GM23248 (cell line): Measurements from ENCODE around the gene POLR1A. TPM values are rescaled to one million over a fixed set of nuclear protein-coding genes. Genes with fewer than 3 reads are reported as not detected.

Source experiments
- DNase-seq: peaks from one replicate; pipeline ENCODE4 v3.0.0-alpha.2; 2015
- H2AFZ ChIP-seq: fragments of 200-600 bp; sonication (generic); 2 replicates; pipeline ENCODE4 v1.6.1; 2016; ENCODE audit warnings: antibody characterized with exemption
- H3F3A ChIP-seq: fragments of 200-600 bp; sonication (generic); 2 replicates; pipeline ENCODE4 v1.6.1; 2016; ENCODE audit warnings: mild to moderate bottlenecking, antibody characterized with exemption, mixed run types; ENCODE audit not compliant: insufficient read depth
- H3K27ac ChIP-seq: fragments of 200-600 bp; sonication (generic); 2 replicates; pipeline ENCODE4 v1.5.1; 2016; ENCODE audit warnings: mild to moderate bottlenecking
- H3K27me3 ChIP-seq: fragments of 200-600 bp; sonication (generic); replicated peaks from 2 replicates; pipeline ENCODE4 v1.6.1; 2016; ENCODE audit warnings: mild to moderate bottlenecking; ENCODE audit not compliant: insufficient read depth
- H3K36me3 ChIP-seq: fragments of 200-600 bp; sonication (generic); 2 replicates; pipeline ENCODE4 v1.6.1; 2016; ENCODE audit warnings: low read depth, mild to moderate bottlenecking
- H3K4me1 ChIP-seq: fragments of 200-600 bp; sonication (generic); 2 replicates; pipeline ENCODE4 v1.6.1; 2016; ENCODE audit warnings: mild to moderate bottlenecking; ENCODE audit not compliant: insufficient read depth
- H3K4me2 ChIP-seq: fragments of 200-600 bp; sonication (generic); one replicate; pipeline ENCODE4 v1.6.1; 2016; ENCODE audit warnings: mild to moderate bottlenecking; ENCODE audit not compliant: unreplicated experiment
- H3K4me3 ChIP-seq: fragments of 200-600 bp; sonication (generic); 2 replicates; pipeline ENCODE4 v1.5.1; 2016; ENCODE audit warnings: mild to moderate bottlenecking
- H3K79me2 ChIP-seq: fragments of 200-600 bp; sonication (generic); 2 replicates; pipeline ENCODE4 v1.6.1; 2016; ENCODE audit warnings: mild to moderate bottlenecking; ENCODE audit not compliant: insufficient read depth
- H3K9ac ChIP-seq: fragments of 200-600 bp; sonication (generic); 2 replicates; pipeline ENCODE4 v1.6.1; 2016; ENCODE audit warnings: mild to moderate bottlenecking
- H3K9me2 ChIP-seq: fragments of 200-600 bp; sonication (generic); 2 replicates; pipeline ENCODE4 v1.6.1; 2016; ENCODE audit warnings: mixed run types, mild to moderate bottlenecking, moderate library complexity; ENCODE audit not compliant: insufficient read depth
- H3K9me3 ChIP-seq: fragments of 200-600 bp; sonication (generic); one replicate; pipeline ENCODE4 v1.6.1; 2017; ENCODE audit warnings: low read depth
- H4K20me1 ChIP-seq: fragments of 200-600 bp; sonication (generic); 2 replicates; pipeline ENCODE4 v1.6.0; 2016; ENCODE audit not compliant: insufficient read depth
- EZH2 ChIP-seq: fragments of 200-600 bp; sonication (generic); IDR thresholded peaks from 2 replicates; pipeline ENCODE4 v1.6.1; 2018; ENCODE audit warnings: antibody characterized with exemption, mild to moderate bottlenecking; ENCODE audit not compliant: insufficient read depth, poor library complexity, severe bottlenecking
- EZH2phosphoT487 ChIP-seq: fragments of 200-600 bp; sonication (generic); IDR thresholded peaks from 2 replicates; pipeline ENCODE4 v1.6.1; 2018; ENCODE audit warnings: antibody characterized with exemption, moderate library complexity, mild to moderate bottlenecking, low read depth; ENCODE audit not compliant: insufficient read depth
- WGBS, 2 experiments: methylation state at CpG; one replicate each; pipeline ENCODE4 v1.1.6; 2015 to 2017; ENCODE audit warnings: low lambda C conversion rate in 2 of 2, low coverage in 1 of 2; ENCODE audit errors: missing lambda C conversion rate in 2 of 2; 5-methylcytosine and 5-hydroxymethylcytosine counted together
- in situ Hi-C: fragments of 300-500 bp; cut with MboI; formaldehyde crosslinking; loops from 2 replicates; pipeline ENCODE4 v1.15.0; 2020
- polyA plus RNA-seq: library from polyadenylated mRNA; unstranded; fragments of >200 nt; fragmentation: Nextera tagmentation; extraction: Ambion mirVana; gene quantifications from 2 replicates; pipeline ENCODE4 v1.2.1, GENCODE V29; 2016
- total RNA-seq: library from RNA; depleted of rRNA; stranded (reverse); fragments of >200 nt; shearing (Covaris generic); gene quantifications from 2 replicates; pipeline ENCODE4 v1.2.3, GENCODE V29; 2014

Gene POLR1A
- total and polyA plus RNA-seq, 2 experiments from 2014 or later, result 8.9 to 13.0 TPM

DNA sequence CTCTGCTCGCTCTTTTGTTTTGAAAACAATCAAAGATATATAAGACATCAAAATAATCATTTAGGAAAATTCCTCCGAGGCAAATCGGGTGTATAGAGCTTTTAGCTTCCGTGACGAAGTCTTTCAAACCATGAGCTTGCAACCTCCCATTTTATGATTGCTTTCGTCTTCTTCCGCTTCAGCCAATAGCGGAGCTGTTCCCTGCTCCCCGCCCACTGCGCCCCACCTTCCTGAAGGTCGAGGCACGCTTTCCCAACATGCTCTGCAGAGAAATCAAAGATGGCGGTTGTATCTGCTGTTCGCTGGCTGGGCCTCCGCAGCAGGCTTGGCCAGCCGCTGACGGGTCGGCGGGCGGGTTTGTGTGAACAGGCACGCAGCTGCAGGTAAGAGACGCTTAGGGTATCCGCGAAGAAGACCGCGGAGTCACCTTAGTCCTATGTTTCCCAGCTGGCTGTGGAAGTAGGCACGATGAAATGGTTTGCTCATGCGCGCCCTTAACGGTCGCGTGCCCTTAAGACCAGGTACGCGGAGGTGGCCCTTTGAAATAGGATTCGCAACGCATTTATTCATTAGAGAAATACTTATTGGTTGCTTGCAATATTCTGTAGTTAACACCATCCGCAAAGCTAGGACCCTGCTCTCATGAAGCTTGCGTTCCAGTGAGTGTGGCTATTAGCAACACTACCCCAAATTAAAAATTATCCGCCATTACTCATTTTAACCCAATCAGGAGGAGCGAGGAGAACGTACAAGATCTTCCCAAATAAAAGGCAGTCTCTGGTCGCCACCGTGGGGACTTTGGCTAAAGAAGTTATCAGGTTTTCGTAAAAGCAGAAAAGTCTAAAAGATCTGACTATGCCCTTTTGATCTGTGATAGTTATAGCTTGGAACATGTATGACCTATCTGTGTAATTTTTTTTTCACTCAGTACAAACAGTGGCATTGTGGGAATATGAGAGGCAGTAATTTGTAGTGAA lies 571 bp upstream of the POLR1A start, which contains the start of gene PTCD3:
PTCD3 (plus strand) TSS at position 267 of the 977 bp plus-strand sequence; CDS start at position 280, 13 bp downstream.
- peak within 1 kb of the TSS; percentile 70 for H3K27ac ChIP-seq
- whole genome bisulfite sequencing, 2 experiments, result 1 to 2% methylated on average over 44 of the region's 44 CpGs
- H4K20me1 ChIP-seq, result no peaks in the 10 kb centered on the region
- in situ Hi-C loops, result no loop called here
- H3K9me2 ChIP-seq, result no peaks in the 10 kb centered on the region
- peak within 1 kb of the TSS; percentile 88 for H3K4me3 ChIP-seq
- H3K4me1 ChIP-seq, result peaks cover 17% of the 10 kb centered on the region
- H3K27me3 ChIP-seq, result no peaks in the 10 kb centered on the region
- H3K36me3 ChIP-seq, result peaks cover 27% of the 10 kb centered on the region
- peak within 1 kb of the TSS; percentile 89 for H3K9ac ChIP-seq
- H3K4me2 ChIP-seq, result peak within 1 kb of the TSS; percentile 97
- H2AFZ ChIP-seq, result peak within 1 kb of the TSS; percentile 86
- H3K9me3 ChIP-seq, result no peaks in the 10 kb centered on the region
- DNase-seq, result peak; percentile 99
- no peaks in the 10 kb centered on the region for H3F3A ChIP-seq
- TF ChIP-seq EZH2phosphoT487 (no peak), EZH2 (no peak)
- H3K79me2 ChIP-seq, result peaks cover 94% of the 10 kb centered on the region

GRCh38 chr2:86102157-86102556 lies 3.5 kb downstream of the POLR1A start:
- no peak for DNase-seq
- in situ Hi-C loops, result no loop called here
- Histone ChIP-seq H3K9me2 (no peaks in the 10 kb centered on the region), H3K4me2 (no peak overlapping the region), H3K9me3 (no peaks in the 10 kb centered on the region), H3K36me3 (peaks cover 33% of the 10 kb centered on the region), H3K27me3 (no peaks in the 10 kb centered on the region), H2AFZ (no peak overlapping the region), H3K9ac (no peak overlapping the region), H4K20me1 (no peaks in the 10 kb centered on the region), H3K27ac (no peak overlapping the region), H3K4me3 (no peak overlapping the region), H3F3A (no peaks in the 10 kb centered on the region), H3K4me1 (peaks cover 7% of the 10 kb centered on the region), H3K79me2 (peaks cover 94% of the 10 kb centered on the region)
- no peak for TF ChIP-seq EZH2
- no peak for TF ChIP-seq EZH2phosphoT487

GRCh38 chr2:86097913-86098312 lies 7.8 kb downstream of the POLR1A start:
- Histone ChIP-seq H3K9me3 (no peaks in the 10 kb centered on the region), H3K79me2 (peaks cover 93% of the 10 kb centered on the region), H3K36me3 (peaks cover 41% of the 10 kb centered on the region)

DNA sequence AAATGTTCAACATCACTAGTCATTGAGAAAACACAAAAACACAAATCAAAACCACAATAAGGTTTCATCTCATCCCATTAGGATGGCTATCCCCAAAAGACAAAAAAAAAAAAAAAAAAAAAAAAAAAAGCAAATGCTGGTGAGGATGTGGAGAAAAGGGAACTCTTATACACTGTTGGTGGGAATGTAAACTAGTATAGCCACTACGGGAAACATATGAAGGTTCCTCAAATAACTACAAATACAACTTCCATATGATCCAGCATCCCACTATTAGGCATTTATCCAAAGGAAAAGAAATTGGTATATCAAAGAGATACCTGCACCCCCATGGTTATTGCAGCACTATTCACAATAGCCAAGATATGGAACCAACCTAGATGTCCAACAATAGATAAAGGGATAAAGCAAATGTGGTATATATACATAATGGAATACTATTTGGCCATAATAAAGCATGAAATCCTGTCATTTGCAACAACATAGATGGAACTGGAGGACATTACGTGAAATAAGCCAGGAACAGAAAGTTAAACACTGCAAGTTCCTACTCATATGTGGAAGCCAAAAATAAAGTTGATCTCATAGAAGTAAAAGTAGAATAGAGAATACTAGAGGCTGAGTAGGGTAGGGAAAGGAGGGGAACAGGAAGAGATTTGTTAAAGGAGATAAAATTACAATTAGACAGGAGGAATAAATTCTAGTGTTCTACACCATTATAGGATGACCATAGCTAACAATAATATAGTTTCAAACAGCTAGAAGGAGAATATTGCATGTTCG lies 8.4 kb downstream of the POLR1A start:
- TF ChIP-seq EZH2phosphoT487 (no peak), EZH2 (no peak)
- no peaks in the 10 kb centered on the region for H3K27me3 ChIP-seq
- H3K79me2 ChIP-seq, result peaks cover 86% of the 10 kb centered on the region
- WGBS, 2 experiments, result 93 to 100% methylated on average over 3 of the region's 3 CpGs
- H3K9me3 ChIP-seq, result no peaks in the 10 kb centered on the region
- H2AFZ ChIP-seq, result no peak overlapping the region
- H3K36me3 ChIP-seq, result peaks cover 41% of the 10 kb centered on the region
- H3K9me2 ChIP-seq, result no peaks in the 10 kb centered on the region
- no peak overlapping the region for H3K4me2 ChIP-seq
- H3K9ac ChIP-seq, result no peak overlapping the region
- H3K4me3 ChIP-seq, result no peak overlapping the region
- H3F3A ChIP-seq, result no peaks in the 10 kb centered on the region
- no peak overlapping the region for H3K27ac ChIP-seq
- no peak for DNase-seq
- in situ Hi-C loops, result loop anchor here (25.0 kb wide), 1 partner anchor 460 kb away; no protein-coding TSS in a partner anchor
- no peaks in the 10 kb centered on the region for H3K4me1 ChIP-seq
- no peaks in the 10 kb centered on the region for H4K20me1 ChIP-seq

More at GRCh38 chr2:86097913-86098312, 7.8 kb downstream of the POLR1A start:
- TF ChIP-seq EZH2 (no peak), EZH2phosphoT487 (no peak)
- WGBS, 2 experiments, result 61 to 68% methylated on average over 1 of the region's 1 CpG
- Histone ChIP-seq H3K9me2 (no peaks in the 10 kb centered on the region), H3K4me2 (no peak overlapping the region), H3K27me3 (no peaks in the 10 kb centered on the region), H3F3A (no peaks in the 10 kb centered on the region), H3K4me1 (no peaks in the 10 kb centered on the region), H3K9ac (no peak overlapping the region), H3K27ac (no peak overlapping the region), H2AFZ (no peak overlapping the region), H3K4me3 (no peak overlapping the region), H4K20me1 (no peaks in the 10 kb centered on the region)
- in situ Hi-C loops, result loop anchor here (25.0 kb wide), 1 partner anchor 461 kb away; no protein-coding TSS in a partner anchor
- no peak for DNase-seq
